ENCODE results near the gene BRD1. TPM values are rescaled to one million over a fixed set of nuclear protein-coding genes. Genes with fewer than 3 reads are reported as not detected.

Gene BRD1
- polyA plus RNA-seq, 1 experiment = 4.6 TPM

- ChIA-PET CTCF (no interaction called here), POLR2A (no interaction called here)
- TF ChIP-seq, protein P1, sequence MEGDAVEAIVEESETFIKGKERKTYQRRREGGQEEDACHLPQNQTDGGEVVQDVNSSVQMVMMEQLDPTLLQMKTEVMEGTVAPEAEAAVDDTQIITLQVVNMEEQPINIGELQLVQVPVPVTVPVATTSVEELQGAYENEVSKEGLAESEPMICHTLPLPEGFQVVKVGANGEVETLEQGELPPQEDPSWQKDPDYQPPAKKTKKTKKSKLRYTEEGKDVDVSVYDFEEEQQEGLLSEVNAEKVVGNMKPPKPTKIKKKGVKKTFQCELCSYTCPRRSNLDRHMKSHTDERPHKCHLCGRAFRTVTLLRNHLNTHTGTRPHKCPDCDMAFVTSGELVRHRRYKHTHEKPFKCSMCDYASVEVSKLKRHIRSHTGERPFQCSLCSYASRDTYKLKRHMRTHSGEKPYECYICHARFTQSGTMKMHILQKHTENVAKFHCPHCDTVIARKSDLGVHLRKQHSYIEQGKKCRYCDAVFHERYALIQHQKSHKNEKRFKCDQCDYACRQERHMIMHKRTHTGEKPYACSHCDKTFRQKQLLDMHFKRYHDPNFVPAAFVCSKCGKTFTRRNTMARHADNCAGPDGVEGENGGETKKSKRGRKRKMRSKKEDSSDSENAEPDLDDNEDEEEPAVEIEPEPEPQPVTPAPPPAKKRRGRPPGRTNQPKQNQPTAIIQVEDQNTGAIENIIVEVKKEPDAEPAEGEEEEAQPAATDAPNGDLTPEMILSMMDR (IDR thresholded peaks at IDR 0.05; ENCODE audit: low read depth, low read length) = no peak
These were observed 19.6 kb downstream of the BRD1 start for GRCh38 chr22:49807780-49808708.

GRCh38 chr22:49807129-49807528, 20.5 kb downstream of the BRD1 start:
- H3K27ac ChIP-seq (ENCODE audit: low read depth, low read length) = no peak overlapping the region
- no peaks in the 10 kb centered on the region for H3K9me3 ChIP-seq (ENCODE audit: control insufficient read depth, insufficient read depth, low read length)
- no peak for DNase-seq (ENCODE audit: low read depth, low spot score)
- no peaks in the 10 kb centered on the region for H3K27me3 ChIP-seq (ENCODE audit: control insufficient read depth, insufficient read depth, low read length)
- ChIA-PET POLR2A (no interaction called here), CTCF (no interaction called here)
- H3K4me3 ChIP-seq (ENCODE audit: low read depth, low read length) = no peak overlapping the region
- TF ChIP-seq, protein P1 (IDR thresholded peaks at IDR 0.05; ENCODE audit: low read depth, low read length) = no peak

More at GRCh38 chr22:49807780-49808708, 19.6 kb downstream of the BRD1 start:
- DNase-seq (ENCODE audit: low read depth, low spot score) = no peak
- Histone ChIP-seq H3K9me3 (ENCODE audit: control insufficient read depth, insufficient read depth, low read length) (peaks cover 4% of the 10 kb centered on the region; the same call in 1 of the 2 replicates), H3K4me3 (ENCODE audit: low read depth, low read length) (no peak overlapping the region), H3K27ac (ENCODE audit: low read depth, low read length) (peak overlapping the region; percentile 31), H3K27me3 (ENCODE audit: control insufficient read depth, insufficient read depth, low read length) (no peaks in the 10 kb centered on the region)

DNA sequence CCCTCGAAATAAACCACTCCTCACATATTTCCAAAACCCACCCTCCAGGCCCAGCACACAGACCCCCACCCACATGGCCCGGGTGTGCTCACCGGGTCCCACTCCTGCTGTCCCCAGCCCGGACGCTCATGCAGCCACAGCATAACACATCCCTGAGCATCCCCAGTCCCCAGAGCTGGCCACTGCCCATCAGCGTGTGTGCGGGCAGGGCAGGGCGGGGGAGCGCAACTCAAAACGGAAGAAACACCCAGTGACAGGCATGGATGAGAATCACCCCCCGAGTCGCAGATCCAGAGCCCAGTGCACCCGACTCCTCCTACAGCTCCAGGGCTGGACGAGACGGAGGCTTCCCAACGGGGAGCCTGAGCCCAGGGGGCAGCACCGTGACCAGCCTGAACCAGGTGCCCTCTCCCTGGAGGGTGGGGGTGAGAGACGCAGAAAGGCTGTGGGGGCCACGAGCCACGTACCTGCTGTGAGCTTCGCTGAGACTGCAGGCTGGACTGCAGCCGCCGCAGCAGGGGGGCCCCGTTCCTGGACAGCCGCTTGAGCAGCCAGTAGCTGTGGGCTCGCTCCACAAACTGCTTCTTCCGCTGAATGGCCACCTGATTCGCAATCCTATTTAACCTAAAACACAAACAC, 23.8 kb downstream of the BRD1 start:
- Histone ChIP-seq H3K27ac (ENCODE audit: low read depth, low read length) (no peak overlapping the region), H3K27me3 (ENCODE audit: control insufficient read depth, insufficient read depth, low read length) (no peaks in the 10 kb centered on the region), H3K9me3 (ENCODE audit: control insufficient read depth, insufficient read depth, low read length) (no peaks in the 10 kb centered on the region), H3K4me3 (ENCODE audit: low read depth, low read length) (no peak overlapping the region)
- TF ChIP-seq, protein P1 (IDR thresholded peaks at IDR 0.05; ENCODE audit: low read depth, low read length) = no peak
- POLR2A ChIA-PET = no interaction called here
- no peak for DNase-seq (ENCODE audit: low read depth, low spot score)
- CTCF ChIA-PET = no interaction called here

- Histone ChIP-seq H3K9me3 (ENCODE audit: control insufficient read depth, insufficient read depth, low read length) (no peaks in the 10 kb centered on the region), H3K4me3 (ENCODE audit: low read depth, low read length) (no peak overlapping the region), H3K27ac (ENCODE audit: low read depth, low read length) (no peak overlapping the region), H3K27me3 (ENCODE audit: control insufficient read depth, insufficient read depth, low read length) (no peaks in the 10 kb centered on the region)
- CTCF ChIA-PET = no interaction called here
- TF ChIP-seq, protein P1 (IDR thresholded peaks at IDR 0.05; ENCODE audit: low read depth, low read length) = no peak
- no peak for DNase-seq (ENCODE audit: low read depth, low spot score)
- POLR2A ChIA-PET = no interaction called here
These were observed 24.5 kb downstream of the BRD1 start for GRCh38 chr22:49803134-49803533.
